Stimulated activated CD8-positive, alpha-beta memory T cell treated with anti-CD3 and anti-CD28 coated beads, Interleukin-7, amount 100 ng/mL, for 24 hours (primary cell): ENCODE results near the gene FYB1.

Source experiments
- DNase-seq: peaks from one replicate; pipeline ENCODE4 v3.0.0-alpha.2; 2020; ENCODE audit warnings: low read depth

Gene FYB1

DNA sequence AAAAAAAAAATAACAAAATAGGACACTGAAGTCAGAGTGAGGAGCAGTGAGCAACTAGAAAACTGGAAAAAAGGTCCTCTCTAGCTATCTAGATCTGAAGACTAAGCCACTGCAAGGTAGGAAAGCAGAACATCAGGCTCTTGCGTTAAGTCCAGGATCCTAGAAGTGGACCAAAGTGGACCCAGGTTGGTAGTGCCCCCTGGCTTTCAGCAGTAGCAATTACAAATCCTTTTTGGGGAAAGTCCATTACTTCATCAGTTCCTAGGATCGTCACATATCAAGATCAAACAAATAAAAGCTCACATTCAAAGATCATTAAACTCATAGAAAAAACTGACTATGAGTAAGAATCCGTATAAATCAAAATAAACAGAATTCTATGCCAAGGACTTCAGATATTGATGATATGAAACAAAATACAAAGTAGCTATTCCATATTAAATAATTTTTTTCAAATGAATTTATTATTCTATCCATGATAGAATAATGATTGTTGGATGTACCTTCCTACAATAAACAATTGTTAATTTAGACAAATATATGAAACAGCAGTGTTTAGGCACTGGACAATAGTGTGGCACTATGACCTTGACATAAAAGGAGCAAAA is 138.7 kb downstream of the FYB1 start:
- no peak for DNase-seq

- no peak for DNase-seq
Measured at GRCh38 chr5:39080168-39080567, 139.2 kb downstream of the FYB1 start.

- no peak for DNase-seq
Measured at GRCh38 chr5:39079147-39079546, 140.2 kb downstream of the FYB1 start.

DNA sequence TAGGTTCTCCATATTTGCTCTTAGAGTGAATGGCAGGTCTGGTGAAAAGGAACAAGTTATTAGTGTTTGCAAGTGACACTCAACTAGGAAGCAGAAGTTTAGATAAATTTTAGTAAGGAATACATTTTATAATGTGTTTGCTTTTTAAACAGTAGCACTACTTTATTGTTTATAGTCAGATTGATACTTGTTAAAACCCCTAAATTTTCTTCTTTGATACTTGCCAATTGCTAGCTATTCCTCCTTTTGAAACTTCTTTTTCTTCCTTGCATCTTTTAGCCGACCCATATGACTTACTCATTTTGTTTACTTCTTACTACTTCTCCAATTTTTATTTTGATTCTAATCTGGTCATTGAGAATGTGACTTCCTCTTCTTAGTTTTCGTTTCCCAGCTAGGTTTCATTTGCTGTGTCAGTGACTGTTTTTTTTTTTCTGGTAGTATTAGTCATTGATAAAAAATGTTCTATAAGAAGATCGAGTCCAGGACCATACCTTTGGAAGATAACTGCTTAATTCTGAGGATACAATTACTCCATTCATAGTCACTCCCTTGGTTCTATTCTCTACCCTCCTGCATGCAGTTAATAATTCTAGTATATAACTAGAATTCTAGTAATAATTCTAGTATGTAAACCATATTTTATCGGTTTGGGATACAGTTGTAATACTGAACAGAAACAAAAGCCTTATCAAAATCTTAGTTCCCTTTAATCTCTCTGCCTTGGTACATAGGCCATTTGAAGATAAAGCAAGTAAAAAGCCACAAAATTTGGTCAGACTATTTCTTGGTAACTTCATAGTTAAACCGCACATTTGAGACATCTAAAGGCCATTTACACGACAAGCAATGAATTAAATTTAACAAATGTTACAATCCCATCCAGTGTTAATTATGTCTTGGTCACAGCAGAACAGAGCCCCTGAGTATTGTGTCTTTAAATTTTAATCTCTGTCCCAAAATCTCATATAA is 142.3 kb downstream of the FYB1 start:
- DNase-seq = no peak

- DNase-seq = no peak
Measured at GRCh38 chr5:39076101-39076756, 143.1 kb downstream of the FYB1 start.

- DNase-seq = peak; percentile 76
Measured at GRCh38 chr5:39074017-39074814, 145.1 kb downstream of the FYB1 start, which contains the start of gene RICTOR. Gene RICTOR (minus strand): TSS chr5:39074399. CDS start chr5:39074377, 22 bp downstream.

DNA sequence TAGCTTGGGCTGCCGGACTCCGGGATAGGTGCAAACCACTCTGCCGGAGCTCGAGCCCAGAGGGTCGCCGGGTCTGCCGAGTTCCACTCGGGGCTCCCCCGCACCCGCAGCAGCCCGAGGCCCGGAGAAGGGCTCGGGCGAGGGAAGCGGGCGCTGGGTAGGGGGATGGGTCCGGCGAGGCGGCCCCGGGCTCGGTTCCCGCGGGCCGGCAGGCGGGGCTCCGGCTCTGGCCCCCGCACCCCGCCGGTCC is 145.7 kb downstream of the FYB1 start:
- DNase-seq = no peak

DNA sequence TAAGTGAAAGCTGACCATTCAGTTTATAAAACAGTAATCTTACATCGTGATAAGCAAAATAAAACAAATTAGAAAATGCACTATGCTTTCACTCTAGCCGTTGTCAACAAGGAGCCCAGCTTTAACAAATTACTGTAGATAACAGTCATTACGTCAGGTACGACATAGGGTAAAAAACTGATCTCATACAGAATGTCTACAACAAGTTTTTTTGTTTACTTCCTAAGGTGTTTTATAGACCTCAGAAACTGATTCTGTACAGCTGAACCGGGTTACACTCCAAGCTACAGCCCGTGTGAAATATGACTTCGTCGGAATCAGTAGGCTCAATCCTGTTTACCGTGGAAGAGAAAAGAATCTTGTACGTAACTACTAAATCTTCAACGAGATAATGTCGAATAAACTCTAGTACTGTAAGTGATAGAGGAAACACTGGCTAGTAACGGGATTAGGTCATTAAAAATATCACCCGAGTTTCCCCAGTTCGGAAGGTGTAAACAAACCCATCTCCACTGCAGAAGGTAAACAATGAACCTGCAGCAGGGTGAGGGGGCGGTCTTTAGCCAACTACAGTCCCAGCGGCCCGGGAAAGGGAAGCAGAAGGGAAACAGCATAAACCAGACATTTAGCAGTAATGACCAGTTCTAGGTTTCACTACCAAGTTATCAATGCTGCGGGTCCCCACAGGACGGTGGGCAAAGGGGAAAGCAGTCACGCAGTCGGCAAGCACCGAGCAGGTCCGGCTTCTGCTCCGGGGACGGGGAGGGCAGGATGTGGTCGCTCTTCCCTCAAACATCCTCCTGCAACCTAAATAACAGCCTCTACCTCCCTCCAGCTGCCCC is 146.2 kb downstream of the FYB1 start:
- peak; percentile 19 for DNase-seq

DNA sequence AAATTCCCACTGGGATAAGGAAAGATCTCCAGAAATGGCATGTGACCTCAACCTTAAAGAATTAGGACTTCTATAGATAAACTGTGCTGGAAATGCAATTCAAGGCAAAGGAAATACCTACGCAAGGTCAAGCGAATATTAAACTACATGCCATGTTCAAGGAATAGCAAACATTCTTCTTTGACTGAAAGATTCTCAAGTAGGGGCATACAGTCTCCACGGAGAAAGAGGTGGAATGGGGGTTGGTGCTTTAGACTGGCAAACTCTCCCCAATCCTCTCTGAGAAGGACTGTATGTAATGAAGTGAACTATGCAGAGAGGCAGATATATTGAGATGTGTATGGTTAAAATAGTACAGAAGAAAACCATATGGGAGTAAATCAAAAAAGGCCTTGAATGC is 151.3 kb downstream of the FYB1 start:
- DNase-seq = no peak

DNA sequence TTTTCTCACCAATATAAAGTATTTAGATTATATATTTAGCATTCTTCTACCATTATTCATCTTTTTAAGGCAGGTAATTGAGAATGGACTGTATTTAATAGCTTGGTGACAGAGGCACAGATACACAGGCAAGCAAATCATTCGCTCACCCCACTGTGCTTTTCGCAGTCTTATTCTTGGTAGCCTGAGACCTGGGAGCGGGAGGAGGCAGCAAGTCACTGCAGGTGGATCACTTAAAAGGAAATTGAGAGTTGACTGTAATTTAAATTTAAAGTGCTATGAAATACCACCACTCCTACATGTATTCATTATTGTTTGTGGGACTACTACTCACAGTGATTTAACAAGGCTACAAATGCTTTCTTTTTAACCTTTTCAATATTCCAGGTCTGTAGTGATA is 154.9 kb downstream of the FYB1 start:
- no peak for DNase-seq

GRCh38 chr5:39063037-39063436 is 156.3 kb downstream of the FYB1 start:
- no peak for DNase-seq

DNA sequence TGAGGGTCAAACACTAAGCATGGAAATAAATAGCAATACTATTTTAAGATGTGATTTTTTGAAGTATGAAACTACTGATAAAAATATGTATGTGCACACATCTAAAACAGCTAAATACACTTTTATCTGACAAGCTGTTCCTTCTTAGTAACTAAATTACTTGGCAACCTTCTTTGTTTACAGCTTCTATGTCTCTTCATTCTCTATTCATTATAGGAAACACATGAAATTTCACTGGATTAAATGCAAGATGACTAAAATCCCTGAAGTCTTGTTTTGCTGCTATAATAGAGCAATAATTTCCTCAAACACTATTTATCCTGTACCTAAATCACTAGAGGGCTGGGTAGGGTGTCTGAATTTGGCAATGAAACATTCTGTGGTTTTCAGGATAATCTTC is 156.8 kb downstream of the FYB1 start:
- DNase-seq = no peak

- no peak for DNase-seq
Measured at GRCh38 chr5:39062104-39062503, 157.3 kb downstream of the FYB1 start.

GRCh38 chr5:39059064-39059463 is 160.3 kb downstream of the FYB1 start:
- no peak for DNase-seq

DNA sequence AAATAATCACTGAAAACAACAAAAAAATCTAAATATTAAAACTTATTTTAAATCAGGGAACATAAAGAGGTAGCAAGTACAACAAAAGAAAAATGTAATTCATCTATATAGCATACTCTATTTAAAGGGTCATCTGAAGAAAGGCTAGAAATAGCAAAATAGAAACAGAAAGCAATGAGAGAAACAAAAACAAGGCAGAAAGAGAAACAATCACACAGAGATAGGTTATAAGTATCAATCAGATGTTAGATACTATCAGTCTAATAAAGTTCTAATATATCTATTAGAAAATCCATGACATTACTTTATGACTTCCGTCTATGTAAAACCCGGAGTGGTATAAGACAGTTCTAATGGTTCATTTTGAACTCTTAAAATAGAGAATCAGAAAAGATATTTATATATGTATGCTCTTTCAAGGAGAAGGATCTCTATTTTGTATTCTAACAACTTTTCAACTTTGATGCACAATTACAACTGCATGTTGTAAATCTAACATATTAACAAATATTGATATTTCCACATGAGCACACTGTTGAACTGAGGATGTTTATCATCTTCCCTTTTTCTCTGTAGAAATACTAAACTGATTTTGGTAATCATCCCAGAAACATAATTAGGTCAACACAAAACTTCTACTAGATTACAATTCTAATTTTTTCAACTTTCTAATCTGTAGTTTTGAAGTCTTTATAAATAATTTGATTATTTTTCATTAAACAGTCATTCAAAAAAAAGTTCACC is 161.0 kb downstream of the FYB1 start:
- DNase-seq = no peak

- DNase-seq = no peak
Measured at GRCh38 chr5:39057734-39058133, 161.6 kb downstream of the FYB1 start.

DNA sequence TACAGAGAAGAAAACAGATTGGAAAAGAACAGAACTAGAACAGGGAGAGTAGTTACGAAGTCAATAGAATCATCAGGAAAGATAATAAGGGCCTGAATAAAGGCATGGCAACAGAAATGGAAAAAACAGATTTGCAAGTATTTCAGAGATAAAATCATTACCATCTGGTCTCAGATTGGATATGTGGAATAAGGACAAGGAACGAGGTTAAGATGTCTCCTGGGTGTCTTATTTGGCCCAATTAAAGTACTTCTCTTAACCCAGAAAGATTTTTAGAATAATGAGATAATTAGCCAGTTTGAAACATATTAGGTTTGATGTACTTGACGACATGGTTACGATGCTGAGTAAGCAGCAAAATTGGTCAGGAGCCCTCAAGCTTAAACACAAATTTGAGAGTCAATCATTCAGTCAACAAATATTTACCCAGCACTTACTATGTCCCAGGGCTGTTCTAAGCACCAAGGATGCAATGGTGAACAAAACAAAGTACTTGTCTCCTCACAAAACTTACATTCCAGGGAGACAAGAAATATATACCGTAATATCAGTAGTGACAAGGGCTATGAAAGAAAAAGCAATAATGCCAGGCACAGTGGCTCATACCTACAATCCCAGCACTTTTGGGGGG is 163.5 kb downstream of the FYB1 start:
- DNase-seq = no peak
